B cell (primary cell): Measurements from ENCODE around the gene RPSA. TPM values are rescaled to one million over a fixed set of nuclear protein-coding genes. Genes with fewer than 3 reads are reported as not detected.

Experiments used
- ATAC-seq: fragments of 200-7000 bp; cut with Tn5 transposase; one replicate; pipeline ENCODE4 v1.10.0; 2021; ENCODE audit warnings: low read depth, mild to moderate bottlenecking, moderate number of reproducible peaks, moderate library complexity
- CTCF ChIA-PET: fragments of 350-600 bp; sonication (Branson Sonifier 250); formaldehyde crosslinking; loops from one replicate; lab custom pipeline; 2021; ENCODE audit warnings: antibody characterized with exemption, inconsistent platforms; lab: Charles Lee
- POLR2A ChIA-PET: fragments of 350-600 bp; sonication (Branson Sonifier 250); formaldehyde crosslinking; loops from one replicate; lab custom pipeline; 2021; ENCODE audit warnings: antibody characterized with exemption; lab: Charles Lee
- DNase-seq: peaks from one replicate; pipeline ENCODE4 v3.0.0; 2013
- H2AFZ ChIP-seq: 2 replicates; pipeline ENCODE4 v1.6.1; 2012; ENCODE audit warnings: mild to moderate bottlenecking, low read depth, low read length; ENCODE audit not compliant: insufficient read depth, poor library complexity, severe bottlenecking
- H3K27ac ChIP-seq, 2 donors: 1 replicate in 1 of 2; 2 replicates in 1 of 2; pipeline ENCODE4 v1.5.1; 2012 to 2013; ENCODE audit warnings: low read length in 2 of 2, mild to moderate bottlenecking in 2 of 2, moderate library complexity in 1 of 2
- H3K27me3 ChIP-seq, 4 experiments: fragments of 200-600 bp in 1 of 4; sonication (generic) in 1 of 4; replicated peaks in 1 of 4; 1 replicate in 2 of 4; 2 replicates in 2 of 4; pipeline versions ENCODE4 v1.6.1 to v1.7.0; 2013 to 2016; ENCODE audit warnings: low read length in 3 of 4, mild to moderate bottlenecking in 2 of 4, mixed read lengths in 1 of 4, moderate library complexity in 1 of 4; ENCODE audit not compliant: insufficient read depth in 4 of 4, control insufficient read depth in 3 of 4; ENCODE audit errors: control extremely low read depth in 1 of 4
- H3K36me3 ChIP-seq, 2 experiments: replicated peaks in 1 of 2; 1 replicate in 1 of 2; 2 replicates in 1 of 2; pipeline versions ENCODE4 v1.6.1 to v1.7.1; 2013; ENCODE audit warnings: low read length in 1 of 2; ENCODE audit not compliant: insufficient read depth in 2 of 2, control insufficient read depth in 1 of 2; ENCODE audit errors: control extremely low read depth in 1 of 2, extremely low read depth in 1 of 2
- H3K4me1 ChIP-seq, 2 donors: fragments of 200-600 bp in 1 of 2; sonication (generic) in 1 of 2; 1 replicate in 1 of 2; 2 replicates in 1 of 2; pipeline versions ENCODE4 v1.5.1 to v1.6.1; 2013 to 2017; ENCODE audit warnings: low read length in 2 of 2; ENCODE audit not compliant: control insufficient read depth in 2 of 2, insufficient read depth in 2 of 2
- H3K4me2 ChIP-seq: replicated peaks from 2 replicates; pipeline ENCODE3; 2012; ENCODE audit warnings: mild to moderate bottlenecking, low read depth, low read length; ENCODE audit not compliant: poor library complexity, severe bottlenecking
- H3K4me3 ChIP-seq, 5 experiments: fragments of 200-600 bp in 1 of 5; sonication (generic) in 1 of 5; 1 replicate in 3 of 5; 2 replicates in 2 of 5; pipeline versions ENCODE4 v1.5.1 to v1.7.0; 2011 to 2016; ENCODE audit warnings: low read length in 4 of 5, mild to moderate bottlenecking in 4 of 5, low read depth in 2 of 5, control low read depth in 1 of 5, moderate library complexity in 1 of 5; ENCODE audit not compliant: insufficient read depth in 1 of 5; ENCODE audit errors: control extremely low read depth in 1 of 5, extremely low read depth in 1 of 5
- H3K79me2 ChIP-seq: fragments of 200-600 bp; sonication (generic); one replicate; pipeline ENCODE4 v1.6.0; 2016; ENCODE audit warnings: low read length; ENCODE audit not compliant: control insufficient read depth, insufficient read depth
- H3K9ac ChIP-seq: fragments of 200-600 bp; sonication (generic); 2 replicates; pipeline ENCODE4 v1.6.1; 2017; ENCODE audit warnings: mild to moderate bottlenecking, low read length, moderate library complexity
- H3K9me3 ChIP-seq, 3 donors: one replicate each; pipeline versions ENCODE4 v1.6.1 to v1.7.1; 2013; ENCODE audit warnings: low read length in 2 of 3; ENCODE audit not compliant: control insufficient read depth in 2 of 3, insufficient read depth in 1 of 3; ENCODE audit errors: control extremely low read depth in 1 of 3
- H4K20me1 ChIP-seq: 2 replicates; pipeline ENCODE4 v1.6.0; 2012; ENCODE audit warnings: mild to moderate bottlenecking, low read length; ENCODE audit not compliant: insufficient read depth, control insufficient read depth, poor library complexity, severe bottlenecking
- H3K27ac Mint-ChIP-seq: one replicate; pipeline ENCODE4 v1.8.0; 2021; ENCODE audit warnings: mixed read lengths
- H3K27me3 Mint-ChIP-seq: one replicate; pipeline ENCODE4 v1.8.0; 2021; ENCODE audit warnings: mixed read lengths
- H3K4me1 Mint-ChIP-seq: one replicate; pipeline ENCODE4 v1.8.0; 2021; ENCODE audit warnings: mixed read lengths
- H3K4me3 Mint-ChIP-seq: one replicate; pipeline ENCODE4 v1.8.0; 2021; ENCODE audit warnings: mixed read lengths
- H3K9me3 Mint-ChIP-seq: one replicate; pipeline ENCODE4 v1.8.0; 2022; ENCODE audit warnings: mixed read lengths; ENCODE audit not compliant: insufficient read depth
- EZH2 ChIP-seq: IDR thresholded peaks from 2 replicates; pipeline ENCODE4 v1.6.1; 2012; ENCODE audit warnings: borderline replicate concordance, low read depth, mild to moderate bottlenecking, moderate library complexity, low read length; ENCODE audit not compliant: insufficient read depth, poor library complexity, severe bottlenecking
- WGBS: methylation state at CpG from one replicate; pipeline ENCODE4 v1.1.5; 2013; ENCODE audit warnings: missing lambda C conversion rate; ENCODE audit not compliant: insufficient coverage; 5-methylcytosine and 5-hydroxymethylcytosine counted together
- intact Hi-C: fragments of 100-400 bp; cut with micrococcal nuclease; formaldehyde crosslinking; loops from one replicate; pipeline ENCODE4 v1.10.0; 2022
- polyA minus RNA-seq: library from RNA; depleted of rRNA, polyadenylated mRNA; stranded (reverse); fragments of >200 nt; gene quantifications from 2 replicates; pipeline ENCODE4 v1.2.3, GENCODE V29; 2012
- polyA plus RNA-seq: library from polyadenylated mRNA; depleted of rRNA; stranded (reverse); fragments of >200 nt; gene quantifications from 2 replicates; pipeline ENCODE4 v1.2.3, GENCODE V29; 2012
- total RNA-seq, 2 donors: library from RNA; stranded (reverse); fragments of 120-200 nt in 1 of 2; gene quantifications; 1 replicate in 1 of 2; 2 replicates in 1 of 2; pipeline versions ENCODE4 v1.2.3 to v1.2.4, GENCODE V29; 2013 to 2022
- TF ChIP-seq, protein P1 (sequence below): fragments of 200-600 bp; IDR thresholded peaks from one replicate; pipeline ENCODE4 v1.8.0; 2022; ENCODE audit warnings: antibody characterized with exemption, mild to moderate bottlenecking

The RPSA gene
- 1,418 and 1,460 TPM in 2 replicates for total RNA-seq
- total RNA-seq (2013): 2,431 TPM
- polyA plus RNA-seq: 2,283 and 2,522 TPM in 2 replicates
- 1,688 and 1,885 TPM in 2 replicates for polyA minus RNA-seq

GRCh38 chr3:39406368-39407258 lies at the start of gene RPSA:
TSS of gene RPSA (plus strand) at chr3:39406720. CDS start at chr3:39407654, 934 bp downstream.
- Mint-ChIP-seq H3K27ac (peak within 1 kb of the TSS; percentile 88), H3K4me3 (peak within 1 kb of the TSS; percentile 89), H3K4me1 (peaks cover 39% of the 10 kb centered on the region), H3K27me3 (no peaks in the 10 kb centered on the region), H3K9me3 (no peaks in the 10 kb centered on the region)
- Histone ChIP-seq H3K9ac (peak within 1 kb of the TSS; percentile 79), H3K4me3 (peak within 1 kb of the TSS; percentile 72 to 97 (median 83)), H3K27me3 (no peaks in the 10 kb centered on the region), H3K27ac (peak within 1 kb of the TSS; percentile 75 to 76), H3K79me2 (peaks cover 33% of the 10 kb centered on the region), H3K36me3 (peaks cover 6 to 39% of the 10 kb centered on the region in 2 experiments), H4K20me1 (peaks cover 42% of the 10 kb centered on the region), H2AFZ (peak within 1 kb of the TSS; percentile 79), H3K4me2 (peak within 1 kb of the TSS; percentile 80), H3K4me1 (peaks cover 22 to 35% of the 10 kb centered on the region in 2 donors), H3K9me3 (no peaks in the 10 kb centered on the region)
- ChIA-PET POLR2A (interaction anchor here (1.6 to 2.4 kb wide), 2 partner anchors 20 to 22 kb away, joined by 7 to 17 read pairs; no protein-coding TSS in a partner anchor), CTCF (interaction anchor here (0.7 to 3.1 kb wide), 10 partner anchors 16 to 217 kb away, joined by 3 to 9 read pairs (median 4); no protein-coding TSS in a partner anchor)
- under 1% methylated on average over 62 of the region's 63 CpGs for WGBS
- intact Hi-C loops: loop anchor here (1.0 to 5.0 kb wide), 8 partner anchors 22 to 1269 kb away; partner anchors contain the start of genes ACAA1, EIF1B, EXOG and MYD88
- peak; percentile 93 for ATAC-seq
- TF ChIP-seq EZH2: no peak
- TF ChIP-seq, protein P1, sequence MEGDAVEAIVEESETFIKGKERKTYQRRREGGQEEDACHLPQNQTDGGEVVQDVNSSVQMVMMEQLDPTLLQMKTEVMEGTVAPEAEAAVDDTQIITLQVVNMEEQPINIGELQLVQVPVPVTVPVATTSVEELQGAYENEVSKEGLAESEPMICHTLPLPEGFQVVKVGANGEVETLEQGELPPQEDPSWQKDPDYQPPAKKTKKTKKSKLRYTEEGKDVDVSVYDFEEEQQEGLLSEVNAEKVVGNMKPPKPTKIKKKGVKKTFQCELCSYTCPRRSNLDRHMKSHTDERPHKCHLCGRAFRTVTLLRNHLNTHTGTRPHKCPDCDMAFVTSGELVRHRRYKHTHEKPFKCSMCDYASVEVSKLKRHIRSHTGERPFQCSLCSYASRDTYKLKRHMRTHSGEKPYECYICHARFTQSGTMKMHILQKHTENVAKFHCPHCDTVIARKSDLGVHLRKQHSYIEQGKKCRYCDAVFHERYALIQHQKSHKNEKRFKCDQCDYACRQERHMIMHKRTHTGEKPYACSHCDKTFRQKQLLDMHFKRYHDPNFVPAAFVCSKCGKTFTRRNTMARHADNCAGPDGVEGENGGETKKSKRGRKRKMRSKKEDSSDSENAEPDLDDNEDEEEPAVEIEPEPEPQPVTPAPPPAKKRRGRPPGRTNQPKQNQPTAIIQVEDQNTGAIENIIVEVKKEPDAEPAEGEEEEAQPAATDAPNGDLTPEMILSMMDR: peak; percentile 22
- DNase-seq: peak; percentile 98
